SK-N-MC (cell line): ENCODE results near the gene SWAP70.

Experiments
- EZH2 ChIP-seq: fragments of 200-600 bp; sonication (generic); IDR thresholded peaks from one replicate; pipeline ENCODE4 v1.6.1; 2017; ENCODE audit warnings: antibody characterized with exemption
- FOXP2 ChIP-seq: optimal IDR thresholded peaks from 2 replicates; pipeline ENCODE3; 2011; ENCODE audit warnings: mild to moderate bottlenecking, moderate library complexity; ENCODE audit not compliant: insufficient read depth; ENCODE audit errors: extremely low read length, control extremely low read depth
- POLR2AphosphoS5 ChIP-seq: IDR thresholded peaks from 2 replicates; pipeline ENCODE4 v1.6.1; 2012; ENCODE audit warnings: mild to moderate bottlenecking, low read depth, low read length, borderline replicate concordance

DNA sequence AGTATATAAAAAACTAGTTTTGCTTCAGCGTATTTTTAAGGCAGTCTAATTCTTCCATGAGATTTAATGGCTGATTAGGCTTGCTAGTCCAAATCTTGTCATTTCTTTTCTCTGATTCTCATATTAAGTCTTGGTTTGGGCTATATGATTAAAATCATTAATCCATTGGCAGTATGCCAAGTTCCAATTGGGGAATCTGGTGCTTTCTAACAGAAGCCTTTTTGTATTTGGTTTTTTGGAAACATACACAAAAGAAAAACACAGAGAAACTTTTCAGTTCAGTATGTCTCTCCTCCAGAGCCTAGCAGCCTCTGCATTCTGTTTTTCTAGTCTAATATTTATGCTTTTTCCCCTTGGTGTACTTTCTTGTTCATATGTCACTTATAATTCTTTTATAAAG is 37.9 kb downstream of the SWAP70 start:
- TF ChIP-seq EZH2, result no peak
- no peak for TF ChIP-seq POLR2AphosphoS5
- no peak for TF ChIP-seq FOXP2
